ENCODE results near the gene ABI3BP. TPM values are rescaled to one million over a fixed set of nuclear protein-coding genes. Genes with fewer than 3 reads are reported as not detected.

Gene ABI3BP
- total and polyA plus RNA-seq, 4 donors, result 21.9 to 87.5 (median 59.9) TPM

GRCh38 chr3:100725935-100726513 lies 267.2 kb downstream of the ABI3BP start:
- Histone ChIP-seq H3K27me3 (ENCODE audit: control insufficient read depth in 3 of 3, insufficient read depth in 3 of 3, low read length in 2 of 3) (no peaks in the 10 kb centered on the region), H3K4me1 (ENCODE audit: control insufficient read depth in 5 of 5, insufficient read depth in 5 of 5, low read length in 5 of 5) (peaks cover 0 to 13% (median 0%) of the 10 kb centered on the region in 5 donors), H3K36me3 (ENCODE audit: control insufficient read depth in 4 of 4, insufficient read depth in 4 of 4, low read length in 4 of 4) (peaks cover 10 to 36% (median 14%) of the 10 kb centered on the region in 4 donors), H3K9me3 (ENCODE audit: control insufficient read depth in 4 of 4, insufficient read depth in 3 of 4, low read length in 3 of 4) (no peaks in the 10 kb centered on the region), H3K9ac (ENCODE audit: insufficient read depth in 1 of 2, low read length in 2 of 2) (no peak overlapping the region), H3K4me3 (no peak overlapping the region), H3K27ac (ENCODE audit: low read depth in 1 of 2, low read length in 1 of 2) (no peak overlapping the region)
- WGBS, 2 donors, result 95 to 98% methylated on average over 3 of the region's 3 CpGs
- no peak for DNase-seq
- ATAC-seq (ENCODE audit: insufficient read depth, low FRiP score), result no peak
- no peak for TF ChIP-seq CTCF (IDR thresholded peaks at IDR 0.05; ENCODE audit: control extremely low read depth, extremely low read depth)

GRCh38 chr3:100720426-100720825 lies 272.8 kb downstream of the ABI3BP start:
- WGBS, 2 donors, result 83 to 92% methylated on average over 5 of the region's 5 CpGs
- H3K4me3 ChIP-seq, result no peak overlapping the region
- no peak for ATAC-seq (ENCODE audit: insufficient read depth, low FRiP score)
- H3K9me3 ChIP-seq (ENCODE audit: control insufficient read depth in 4 of 4, insufficient read depth in 3 of 4, low read length in 3 of 4), result no peaks in the 10 kb centered on the region
- DNase-seq, result no peak
- H3K36me3 ChIP-seq (ENCODE audit: control insufficient read depth in 4 of 4, insufficient read depth in 4 of 4, low read length in 4 of 4), result peaks cover 10 to 39% (median 17%) of the 10 kb centered on the region in 4 donors
- no peak overlapping the region for H3K9ac ChIP-seq (ENCODE audit: insufficient read depth in 1 of 2, low read length in 2 of 2)
- TF ChIP-seq CTCF (IDR thresholded peaks at IDR 0.05; ENCODE audit: control extremely low read depth, extremely low read depth), result no peak
- H3K27me3 ChIP-seq (ENCODE audit: control insufficient read depth in 3 of 3, insufficient read depth in 3 of 3, low read length in 2 of 3), result no peaks in the 10 kb centered on the region
- no peak overlapping the region for H3K27ac ChIP-seq (ENCODE audit: low read depth in 1 of 2, low read length in 1 of 2)
- H3K4me1 ChIP-seq (ENCODE audit: control insufficient read depth in 5 of 5, insufficient read depth in 5 of 5, low read length in 5 of 5), result peaks cover 0 to 3% (median 0%) of the 10 kb centered on the region in 5 donors

- no peak for TF ChIP-seq CTCF (IDR thresholded peaks at IDR 0.05; ENCODE audit: control extremely low read depth, extremely low read depth)
- WGBS, 2 donors, result 47 to 67% methylated on average over 1 of the region's 1 CpG
- Histone ChIP-seq H3K9ac (ENCODE audit: insufficient read depth in 1 of 2, low read length in 2 of 2) (no peak overlapping the region), H3K4me3 (no peak overlapping the region), H3K36me3 (ENCODE audit: control insufficient read depth in 4 of 4, insufficient read depth in 4 of 4, low read length in 4 of 4) (peaks cover 10 to 42% (median 19%) of the 10 kb centered on the region in 4 donors), H3K27me3 (ENCODE audit: control insufficient read depth in 3 of 3, insufficient read depth in 3 of 3, low read length in 2 of 3) (no peaks in the 10 kb centered on the region), H3K9me3 (ENCODE audit: control insufficient read depth in 4 of 4, insufficient read depth in 3 of 4, low read length in 3 of 4) (no peaks in the 10 kb centered on the region), H3K27ac (ENCODE audit: low read depth in 1 of 2, low read length in 1 of 2) (no peak overlapping the region), H3K4me1 (ENCODE audit: control insufficient read depth in 5 of 5, insufficient read depth in 5 of 5, low read length in 5 of 5) (peaks cover 0 to 3% (median 0%) of the 10 kb centered on the region in 5 donors)
- no peak for DNase-seq
- ATAC-seq (ENCODE audit: insufficient read depth, low FRiP score), result no peak
Measured at GRCh38 chr3:100719136-100719535, 274.1 kb downstream of the ABI3BP start.
